SK-N-SH (cell line): Measurements from ENCODE around the gene NHS. TPM values are rescaled to one million over a fixed set of nuclear protein-coding genes. Genes with fewer than 3 reads are reported as not detected.
A peak's percentile ranks its signal among the peaks of the same experiment; 100 is the strongest.

Source experiments
- CTCF ChIA-PET: fragments of 300-600, 350-600 bp; formaldehyde crosslinking; extraction: SDS; loops from one replicate; lab custom pipeline; 2021; lab: Yijun Ruan, JAX
- POLR2A ChIA-PET: fragments of 350-600 bp; sonication (Branson Sonifier 250); formaldehyde crosslinking; extraction: SDS; loops from one replicate; lab custom pipeline; 2020; ENCODE audit warnings: antibody characterized with exemption, inconsistent platforms; lab: Yijun Ruan, JAX
- DNase-seq: peaks from one replicate; pipeline ENCODE4 v3.0.0; 2012
- H2AFZ ChIP-seq: fragments of 200-600 bp; sonication (generic); 2 replicates; pipeline ENCODE4 v1.8.1; 2016; ENCODE audit warnings: antibody characterized with exemption, mild to moderate bottlenecking, low read depth
- H3F3A ChIP-seq: fragments of 200-600 bp; sonication (generic); replicated peaks from 2 replicates; pipeline ENCODE3; 2016; ENCODE audit warnings: antibody characterized with exemption, mild to moderate bottlenecking; ENCODE audit not compliant: insufficient read depth
- H3K27ac ChIP-seq, 2 experiments: fragments of 200-500 bp in 1 of 2; fragments of 200-600 bp in 1 of 2; sonication (Bioruptor generic) in 1 of 2; sonication (generic), shearing (Covaris generic) in 1 of 2; 2 replicates each; pipeline versions ENCODE4 v1.5.1 to v1.6.1; 2014 to 2016; ENCODE audit warnings: low read depth in 2 of 2, inconsistent platforms in 1 of 2, low read length in 1 of 2, mild to moderate bottlenecking in 1 of 2, mixed read lengths in 1 of 2
- H3K27me3 ChIP-seq: fragments of 200-600 bp; sonication (generic), shearing (Covaris generic); 2 replicates; pipeline ENCODE4 v1.6.1; 2016; ENCODE audit warnings: mixed run types; ENCODE audit not compliant: insufficient read depth
- H3K36me3 ChIP-seq, 2 experiments: fragments of 200-500 bp in 1 of 2; fragments of 200-600 bp in 1 of 2; sonication (Bioruptor generic) in 1 of 2; sonication (generic) in 1 of 2; replicated peaks in 1 of 2; 2 replicates each; pipeline versions ENCODE3 to v1.5.1; 2014 to 2016; ENCODE audit warnings: low read length in 1 of 2, mild to moderate bottlenecking in 1 of 2; ENCODE audit not compliant: insufficient read depth in 2 of 2, control insufficient read depth in 1 of 2
- H3K4me1 ChIP-seq, 2 experiments: fragments of 200-500 bp in 1 of 2; fragments of 200-600 bp in 1 of 2; sonication (Bioruptor generic) in 1 of 2; sonication (generic), shearing (Covaris generic) in 1 of 2; 2 replicates each; pipeline versions ENCODE4 v1.5.1 to v1.6.1; 2014 to 2016; ENCODE audit warnings: low read depth in 1 of 2, low read length in 1 of 2, mixed run types in 1 of 2; ENCODE audit not compliant: insufficient read depth in 2 of 2, control insufficient read depth in 1 of 2
- H3K4me2 ChIP-seq: fragments of 200-600 bp; sonication (generic), shearing (Covaris generic); 2 replicates; pipeline ENCODE4 v1.6.1; 2017; ENCODE audit warnings: mixed run types
- H3K4me3 ChIP-seq, 2 experiments: fragments of 200-500 bp in 1 of 2; fragments of 200-600 bp in 1 of 2; sonication (Bioruptor generic) in 1 of 2; sonication (generic), shearing (Covaris generic) in 1 of 2; 2 replicates each; pipeline versions ENCODE4 v1.5.1 to v1.8.1; 2014 to 2016; ENCODE audit warnings: low read depth in 2 of 2, inconsistent platforms in 1 of 2, low read length in 1 of 2, mild to moderate bottlenecking in 1 of 2, mixed read lengths in 1 of 2, moderate library complexity in 1 of 2
- H3K79me2 ChIP-seq: fragments of 200-600 bp; sonication (generic); 2 replicates; pipeline ENCODE4 v1.8.1; 2017; ENCODE audit warnings: mild to moderate bottlenecking; ENCODE audit not compliant: insufficient read depth
- H3K9ac ChIP-seq: fragments of 200-600 bp; sonication (generic); 2 replicates; pipeline ENCODE4 v1.6.1; 2017; ENCODE audit warnings: mixed run types
- H3K9me2 ChIP-seq: fragments of 200-600 bp; sonication (generic); 2 replicates; pipeline ENCODE4 v1.6.1; 2017; ENCODE audit warnings: mixed run types
- H3K9me3 ChIP-seq: fragments of 200-600 bp; sonication (generic); 2 replicates; pipeline ENCODE4 v1.6.1; 2017; ENCODE audit warnings: mixed run types, mild to moderate bottlenecking, moderate library complexity
- H4K20me1 ChIP-seq: fragments of 200-600 bp; sonication (generic); 2 replicates; pipeline ENCODE4 v1.6.1; 2017; ENCODE audit warnings: mild to moderate bottlenecking, mixed run types; ENCODE audit not compliant: insufficient read depth
- CHD2 ChIP-seq: fragments of 150-350 bp; IDR thresholded peaks from 2 replicates; pipeline ENCODE4 v1.6.1; 2018; ENCODE audit warnings: low read length; ENCODE audit not compliant: partially characterized antibody
- EP300 ChIP-seq, 2 experiments: IDR thresholded peaks; 2 replicates each; pipeline versions ENCODE4 v1.4.0 to v1.6.1; 2012; ENCODE audit warnings: borderline replicate concordance in 1 of 2, low read depth in 1 of 2, low read length in 1 of 2
- EZH2phosphoT487 ChIP-seq: fragments of 200-600 bp; sonication (generic); IDR thresholded peaks from 2 replicates; pipeline ENCODE4 v1.6.1; 2017; ENCODE audit warnings: low read depth, mixed run types, mild to moderate bottlenecking, antibody characterized with exemption, moderate library complexity, borderline replicate concordance
- FOSL2 ChIP-seq: IDR thresholded peaks from 2 replicates; pipeline ENCODE4 v1.4.0; 2012; ENCODE audit warnings: low read depth, mild to moderate bottlenecking, moderate library complexity, borderline replicate concordance
- FOXM1 ChIP-seq: IDR thresholded peaks from 2 replicates; pipeline ENCODE4 v1.4.0; 2012; ENCODE audit warnings: low read depth, mild to moderate bottlenecking
- GABPA ChIP-seq: IDR thresholded peaks from 2 replicates; pipeline ENCODE4 v1.4.0; 2012; ENCODE audit warnings: low read depth, mild to moderate bottlenecking
- MXI1 ChIP-seq: IDR thresholded peaks from 2 replicates; pipeline ENCODE4 v1.6.1; 2012; ENCODE audit warnings: mild to moderate bottlenecking, low read depth, low read length, improper control_type of control experiment
- NRF1 ChIP-seq: IDR thresholded peaks from 2 replicates; pipeline ENCODE4 v1.6.1; 2012; ENCODE audit warnings: low read depth, mild to moderate bottlenecking, low read length
- RXRA ChIP-seq: IDR thresholded peaks from 2 replicates; pipeline ENCODE4 v1.4.0; 2012; ENCODE audit warnings: low read depth, mild to moderate bottlenecking, borderline replicate concordance
- SMC3 ChIP-seq: IDR thresholded peaks from 2 replicates; pipeline ENCODE4 v1.6.1; 2012; ENCODE audit warnings: low read depth, low read length, improper control_type of control experiment
- TCF12 ChIP-seq: IDR thresholded peaks from 2 replicates; pipeline ENCODE4 v1.4.0; 2012
- TEAD4 ChIP-seq: IDR thresholded peaks from 2 replicates; pipeline ENCODE4 v1.4.0; 2012; ENCODE audit warnings: mild to moderate bottlenecking, borderline replicate concordance; ENCODE audit not compliant: insufficient read depth
- YY1 ChIP-seq: IDR thresholded peaks from 2 replicates; pipeline ENCODE4 v1.4.0; 2012; ENCODE audit warnings: low read depth, mild to moderate bottlenecking
- WGBS: methylation state at CpG from one replicate; pipeline ENCODE4 v1.1.6; 2017; ENCODE audit warnings: low lambda C conversion rate; 5-methylcytosine and 5-hydroxymethylcytosine counted together
- polyA plus RNA-seq, 3 experiments: library from polyadenylated mRNA; depleted of rRNA; stranded (reverse); fragments of >200 nt; gene quantifications; 2 replicates each; pipeline ENCODE4 v1.2.3, GENCODE V29; 2012
- TF ChIP-seq, protein P1 (sequence below): IDR thresholded peaks from 2 replicates; pipeline ENCODE4 v1.4.0; 2012; ENCODE audit warnings: low read depth, borderline replicate concordance
- TF ChIP-seq, protein P2 (sequence below): fragments of 200-600 bp; sonication (generic); IDR thresholded peaks from 2 replicates; pipeline ENCODE4 v1.6.1; 2017; ENCODE audit warnings: antibody characterized with exemption, mild to moderate bottlenecking, moderate library complexity
- TF ChIP-seq, protein P3 (sequence below): fragments of 150-350 bp; IDR thresholded peaks from 2 replicates; pipeline ENCODE4 v1.6.1; 2017; ENCODE audit warnings: antibody characterized with exemption, low read length, low read depth, borderline replicate concordance
- TF ChIP-seq, protein P4 (sequence below): fragments of 150-350 bp; IDR thresholded peaks from 2 replicates; pipeline ENCODE4 v1.6.1; 2016; ENCODE audit warnings: mild to moderate bottlenecking, low read depth, low read length
- TF ChIP-seq, protein P5 (sequence below): IDR thresholded peaks from 2 replicates; pipeline ENCODE4 v1.4.0; 2012; ENCODE audit warnings: low read depth
- TF ChIP-seq, protein P6 (sequence below): IDR thresholded peaks from 2 replicates; pipeline ENCODE4 v1.4.0; 2012; ENCODE audit warnings: low read depth, borderline replicate concordance

The NHS gene
- polyA plus RNA-seq, 1 of the 3 experiments (the other 2 are of a cell fraction): 1.0 TPM

DNA sequence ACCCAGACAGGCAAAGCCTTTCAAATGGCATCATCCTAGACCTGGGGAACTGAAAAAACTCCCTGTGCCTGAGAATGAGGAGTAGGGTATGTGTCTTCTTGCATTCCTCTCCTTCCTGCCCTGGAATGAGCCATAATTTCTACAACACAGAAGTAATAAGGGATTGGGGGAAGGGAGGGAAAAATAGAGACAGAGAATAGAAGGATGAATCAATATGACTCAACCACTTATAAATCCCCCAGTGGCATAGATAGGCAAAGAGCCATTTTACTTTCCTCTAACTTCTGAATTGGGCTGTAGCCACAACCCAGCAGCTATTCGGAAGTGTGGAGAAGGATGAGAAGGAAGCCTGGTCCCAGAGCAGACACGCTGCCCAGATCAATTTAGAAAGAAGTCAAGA lies 99.9 kb downstream of the NHS start (continued):
- TF ChIP-seq, protein P1, sequence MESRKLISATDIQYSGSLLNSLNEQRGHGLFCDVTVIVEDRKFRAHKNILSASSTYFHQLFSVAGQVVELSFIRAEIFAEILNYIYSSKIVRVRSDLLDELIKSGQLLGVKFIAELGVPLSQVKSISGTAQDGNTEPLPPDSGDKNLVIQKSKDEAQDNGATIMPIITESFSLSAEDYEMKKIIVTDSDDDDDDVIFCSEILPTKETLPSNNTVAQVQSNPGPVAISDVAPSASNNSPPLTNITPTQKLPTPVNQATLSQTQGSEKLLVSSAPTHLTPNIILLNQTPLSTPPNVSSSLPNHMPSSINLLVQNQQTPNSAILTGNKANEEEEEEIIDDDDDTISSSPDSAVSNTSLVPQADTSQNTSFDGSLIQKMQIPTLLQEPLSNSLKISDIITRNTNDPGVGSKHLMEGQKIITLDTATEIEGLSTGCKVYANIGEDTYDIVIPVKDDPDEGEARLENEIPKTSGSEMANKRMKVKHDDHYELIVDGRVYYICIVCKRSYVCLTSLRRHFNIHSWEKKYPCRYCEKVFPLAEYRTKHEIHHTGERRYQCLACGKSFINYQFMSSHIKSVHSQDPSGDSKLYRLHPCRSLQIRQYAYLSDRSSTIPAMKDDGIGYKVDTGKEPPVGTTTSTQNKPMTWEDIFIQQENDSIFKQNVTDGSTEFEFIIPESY: no peak
- TF ChIP-seq CHD2 (no peak), YY1 (no peak), EZH2phosphoT487 (no peak)
- TF ChIP-seq, protein P2, sequence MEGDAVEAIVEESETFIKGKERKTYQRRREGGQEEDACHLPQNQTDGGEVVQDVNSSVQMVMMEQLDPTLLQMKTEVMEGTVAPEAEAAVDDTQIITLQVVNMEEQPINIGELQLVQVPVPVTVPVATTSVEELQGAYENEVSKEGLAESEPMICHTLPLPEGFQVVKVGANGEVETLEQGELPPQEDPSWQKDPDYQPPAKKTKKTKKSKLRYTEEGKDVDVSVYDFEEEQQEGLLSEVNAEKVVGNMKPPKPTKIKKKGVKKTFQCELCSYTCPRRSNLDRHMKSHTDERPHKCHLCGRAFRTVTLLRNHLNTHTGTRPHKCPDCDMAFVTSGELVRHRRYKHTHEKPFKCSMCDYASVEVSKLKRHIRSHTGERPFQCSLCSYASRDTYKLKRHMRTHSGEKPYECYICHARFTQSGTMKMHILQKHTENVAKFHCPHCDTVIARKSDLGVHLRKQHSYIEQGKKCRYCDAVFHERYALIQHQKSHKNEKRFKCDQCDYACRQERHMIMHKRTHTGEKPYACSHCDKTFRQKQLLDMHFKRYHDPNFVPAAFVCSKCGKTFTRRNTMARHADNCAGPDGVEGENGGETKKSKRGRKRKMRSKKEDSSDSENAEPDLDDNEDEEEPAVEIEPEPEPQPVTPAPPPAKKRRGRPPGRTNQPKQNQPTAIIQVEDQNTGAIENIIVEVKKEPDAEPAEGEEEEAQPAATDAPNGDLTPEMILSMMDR: no peak
- TF ChIP-seq, protein P3, sequence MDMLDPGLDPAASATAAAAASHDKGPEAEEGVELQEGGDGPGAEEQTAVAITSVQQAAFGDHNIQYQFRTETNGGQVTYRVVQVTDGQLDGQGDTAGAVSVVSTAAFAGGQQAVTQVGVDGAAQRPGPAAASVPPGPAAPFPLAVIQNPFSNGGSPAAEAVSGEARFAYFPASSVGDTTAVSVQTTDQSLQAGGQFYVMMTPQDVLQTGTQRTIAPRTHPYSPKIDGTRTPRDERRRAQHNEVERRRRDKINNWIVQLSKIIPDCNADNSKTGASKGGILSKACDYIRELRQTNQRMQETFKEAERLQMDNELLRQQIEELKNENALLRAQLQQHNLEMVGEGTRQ: no peak

DNA sequence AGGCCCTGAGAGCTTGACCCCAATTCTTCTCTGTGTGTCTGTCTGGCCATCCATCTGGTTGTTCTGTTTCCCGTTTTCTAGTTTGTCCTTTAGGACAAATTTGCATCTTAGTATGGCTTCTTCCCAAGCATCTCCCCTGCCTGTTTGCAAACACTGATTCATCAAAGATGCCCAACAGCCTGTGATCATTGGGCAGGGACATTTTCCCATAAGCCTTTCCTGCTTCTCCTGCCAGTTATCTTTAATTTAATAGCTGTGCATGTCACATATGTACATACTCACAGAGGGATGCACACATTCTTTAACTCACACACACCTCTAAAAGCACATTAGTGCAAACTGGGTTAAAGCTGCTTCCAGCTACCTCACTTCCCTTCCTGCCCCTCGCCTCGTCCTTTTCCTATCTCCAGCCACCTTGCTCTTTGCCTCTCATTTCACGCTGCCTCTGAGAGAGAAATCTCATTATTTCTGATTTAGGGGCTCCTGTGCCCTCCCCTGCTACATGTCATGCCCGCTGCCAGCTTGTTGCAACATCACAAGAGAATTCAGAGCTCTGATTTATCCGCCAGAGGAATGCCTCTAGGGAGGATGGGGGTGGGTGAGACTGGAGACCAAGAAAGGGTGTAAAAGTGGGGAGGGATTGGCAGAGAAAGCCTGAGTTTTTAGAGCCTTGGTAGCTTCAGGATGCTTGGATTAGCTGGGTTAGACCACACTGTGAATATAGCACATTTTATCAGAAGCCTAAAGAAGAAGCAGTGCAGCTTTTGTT lies 100.6 kb downstream of the NHS start:
- H3K27me3 ChIP-seq: no peaks in the 10 kb centered on the region
- DNase-seq: no peak
- CTCF ChIA-PET: no interaction called here
- WGBS: 30% methylated on average over 6 of the region's 6 CpGs
- no peak overlapping the region for H3K4me3 ChIP-seq
- no peak overlapping the region for H2AFZ ChIP-seq
- no peaks in the 10 kb centered on the region for H4K20me1 ChIP-seq
- H3K27ac ChIP-seq: peak overlapping the region; percentile 45 to 74
- no peaks in the 10 kb centered on the region for H3K9me2 ChIP-seq
- H3F3A ChIP-seq: peaks cover 13% of the 10 kb centered on the region
- no peak overlapping the region for H3K9ac ChIP-seq
- H3K4me2 ChIP-seq: peak overlapping the region; percentile 68; the same call in 1 of the 2 replicates
- H3K79me2 ChIP-seq: no peaks in the 10 kb centered on the region
- no peaks in the 10 kb centered on the region for H3K9me3 ChIP-seq
- H3K4me1 ChIP-seq: peaks cover 0 to 6% of the 10 kb centered on the region in 2 experiments; a peak in 1 of 4 replicates
- no peaks in the 10 kb centered on the region for H3K36me3 ChIP-seq
- POLR2A ChIA-PET: no interaction called here
- TF ChIP-seq, protein P4, sequence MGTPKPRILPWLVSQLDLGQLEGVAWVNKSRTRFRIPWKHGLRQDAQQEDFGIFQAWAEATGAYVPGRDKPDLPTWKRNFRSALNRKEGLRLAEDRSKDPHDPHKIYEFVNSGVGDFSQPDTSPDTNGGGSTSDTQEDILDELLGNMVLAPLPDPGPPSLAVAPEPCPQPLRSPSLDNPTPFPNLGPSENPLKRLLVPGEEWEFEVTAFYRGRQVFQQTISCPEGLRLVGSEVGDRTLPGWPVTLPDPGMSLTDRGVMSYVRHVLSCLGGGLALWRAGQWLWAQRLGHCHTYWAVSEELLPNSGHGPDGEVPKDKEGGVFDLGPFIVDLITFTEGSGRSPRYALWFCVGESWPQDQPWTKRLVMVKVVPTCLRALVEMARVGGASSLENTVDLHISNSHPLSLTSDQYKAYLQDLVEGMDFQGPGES: no peak
- TF ChIP-seq GABPA: no peak
- no peak for TF ChIP-seq FOSL2
- TF ChIP-seq, protein P1: no peak
- no peak for TF ChIP-seq TCF12
- no peak for TF ChIP-seq EP300 (IDR thresholded peaks at IDR 0.05; ENCODE audit: borderline replicate concordance in 1 of 2, low read depth in 1 of 2, low read length in 1 of 2)
- TF ChIP-seq NRF1: no peak
- no peak for TF ChIP-seq CHD2
- TF ChIP-seq FOXM1: no peak
- TF ChIP-seq, protein P5, sequence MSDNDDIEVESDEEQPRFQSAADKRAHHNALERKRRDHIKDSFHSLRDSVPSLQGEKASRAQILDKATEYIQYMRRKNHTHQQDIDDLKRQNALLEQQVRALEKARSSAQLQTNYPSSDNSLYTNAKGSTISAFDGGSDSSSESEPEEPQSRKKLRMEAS: no peak
- no peak for TF ChIP-seq SMC3
- TF ChIP-seq MXI1: no peak
- no peak for TF ChIP-seq TEAD4
- TF ChIP-seq, protein P6, sequence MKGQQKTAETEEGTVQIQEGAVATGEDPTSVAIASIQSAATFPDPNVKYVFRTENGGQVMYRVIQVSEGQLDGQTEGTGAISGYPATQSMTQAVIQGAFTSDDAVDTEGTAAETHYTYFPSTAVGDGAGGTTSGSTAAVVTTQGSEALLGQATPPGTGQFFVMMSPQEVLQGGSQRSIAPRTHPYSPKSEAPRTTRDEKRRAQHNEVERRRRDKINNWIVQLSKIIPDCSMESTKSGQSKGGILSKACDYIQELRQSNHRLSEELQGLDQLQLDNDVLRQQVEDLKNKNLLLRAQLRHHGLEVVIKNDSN: no peak
- TF ChIP-seq RXRA: no peak
